ENCODE data around the gene SLC26A8. TPM values are rescaled to one million over a fixed set of nuclear protein-coding genes. Genes with fewer than 3 reads are reported as not detected.
A peak's percentile ranks its signal among the peaks of the same experiment; 100 is the strongest.

Gene SLC26A8
- total RNA-seq, 1 experiment from 2014 or later: 0.09 TPM

DNA sequence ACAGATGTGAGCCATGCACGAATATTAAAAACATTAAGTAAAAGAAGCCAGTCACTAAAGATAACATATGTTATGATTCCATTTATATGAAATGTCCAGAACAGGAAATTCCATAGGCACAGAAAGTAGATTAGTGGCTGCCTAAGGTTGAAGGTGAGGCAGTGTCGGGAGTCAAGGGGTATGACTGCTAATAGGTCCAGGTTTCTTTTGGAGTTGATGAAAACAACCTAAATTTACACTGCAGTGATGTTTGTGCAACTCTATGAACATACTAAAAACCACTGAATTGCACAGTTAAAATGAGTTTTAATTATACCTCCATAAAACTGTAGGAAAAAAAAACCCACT is 118.0 kb downstream of the SLC26A8 start:
- H3T11ph ChIP-seq (ENCODE audit: low read length): no peak overlapping the region
- no peak overlapping the region for H3K4me2 ChIP-seq (ENCODE audit: insufficient read depth, insufficient read length, low read length)
- H3K79me1 ChIP-seq (ENCODE audit: insufficient read depth, low read depth, low read length, poor library complexity, severe bottlenecking): peaks cover 26% of the 10 kb centered on the region
- H3K27ac ChIP-seq (ENCODE audit: insufficient read length, low read depth, low read length): no peak overlapping the region
- peaks cover 27% of the 10 kb centered on the region for H3K9me3 ChIP-seq (ENCODE audit: control insufficient read depth, low read depth, low read length)
- no peak overlapping the region for H3K23ac ChIP-seq (ENCODE audit: insufficient read length, low read depth, low read length)
- no peak overlapping the region for H2BK5ac ChIP-seq (ENCODE audit: insufficient read length, low read length)
- no peak overlapping the region for H3K56ac ChIP-seq (ENCODE audit: insufficient read length, low read depth, low read length)
- no peak overlapping the region for H2BK15ac ChIP-seq (ENCODE audit: low read depth, low read length)
- no CpG with 5 or more reads among the region's 2 CpGs for WGBS (ENCODE audit: extremely low coverage, insufficient read length, low lambda C conversion rate)
- no peak overlapping the region for H3K9ac ChIP-seq (ENCODE audit: extremely low read depth, insufficient read length, low read length)
- H3K23me2 ChIP-seq (ENCODE audit: insufficient read length, low read depth, low read length, poor library complexity, severe bottlenecking): no peaks in the 10 kb centered on the region
- no peak overlapping the region for H2AK5ac ChIP-seq (ENCODE audit: insufficient read length, low read length)
- H4K91ac ChIP-seq (ENCODE audit: insufficient read length, low read depth, low read length): no peak overlapping the region
- H4K8ac ChIP-seq (replicated peaks; ENCODE audit: insufficient read length, low read depth, low read length): no peak overlapping the region
- H2AFZ ChIP-seq (ENCODE audit: low read length): no peak overlapping the region
- H3K27ac Mint-ChIP-seq: peak overlapping the region in 1 of 3 experiments; percentile 81; a peak in 1 of 7 replicates
- no peak overlapping the region for H4K5ac ChIP-seq (ENCODE audit: insufficient read length, low read depth, low read length)
- H3K9me3 Mint-ChIP-seq: peaks cover 33 to 35% of the 10 kb centered on the region in 2 experiments
- no peaks in the 10 kb centered on the region for H3K27me3 Mint-ChIP-seq (ENCODE audit: low read depth)
- no peak overlapping the region for H2BK12ac ChIP-seq (ENCODE audit: insufficient read length, low read depth, low read length)
- no peak overlapping the region for H3K4me3 Mint-ChIP-seq
- no peaks in the 10 kb centered on the region for H3K4me1 ChIP-seq (ENCODE audit: insufficient read depth, low read length)
- no peak for DNase-seq
- no peak overlapping the region for H2BK120ac ChIP-seq (ENCODE audit: low read depth, low read length, poor library complexity, severe bottlenecking)
- no peak overlapping the region for H2BK20ac ChIP-seq (ENCODE audit: low read depth, low read length, poor library complexity, severe bottlenecking)
- peaks cover 47 to 60% (median 47%) of the 10 kb centered on the region in 3 experiments for H3K36me3 Mint-ChIP-seq (ENCODE audit: insufficient read depth in 1 of 3, low read depth in 3 of 3)
- H3K4me1 Mint-ChIP-seq: no peaks in the 10 kb centered on the region; a peak in 1 of 4 replicates
- H3K4ac ChIP-seq (ENCODE audit: low read depth, low read length): no peak overlapping the region
- H3K79me2 ChIP-seq (ENCODE audit: insufficient read depth, low read length): peaks cover 22% of the 10 kb centered on the region; the same call in 1 of the 2 replicates
- H4K20me1 ChIP-seq (ENCODE audit: control insufficient read depth, insufficient read depth, insufficient read length): no peaks in the 10 kb centered on the region
- H3K18ac ChIP-seq (ENCODE audit: insufficient read length, low read depth, low read length): no peak overlapping the region
- no peaks in the 10 kb centered on the region for H3K27me3 ChIP-seq (ENCODE audit: insufficient read depth, low read length)
- H3K14ac ChIP-seq (ENCODE audit: insufficient read depth, low read length): no peak overlapping the region
- TF ChIP-seq CTCF (conservative IDR thresholded peaks at IDR 0.05): no peak
